Testis (tissue), 3 donors: ENCODE results near the gene GARIN3. TPM values are rescaled to one million over a fixed set of nuclear protein-coding genes. Genes with fewer than 3 reads are reported as not detected.

Experiments used
- DNase-seq: peaks from one replicate; pipeline ENCODE4 v3.0.0-alpha.2; 2019
- H3K27ac ChIP-seq, 2 donors: fragments of 200-600 bp; sonication (generic); one replicate each; pipeline ENCODE4 v1.5.1; 2019
- H3K27me3 ChIP-seq: fragments of 200-600 bp; sonication (generic); one replicate; pipeline ENCODE4 v1.5.1; 2019
- H3K36me3 ChIP-seq: fragments of 200-600 bp; sonication (generic); one replicate; pipeline ENCODE4 v1.5.1; 2017; ENCODE audit warnings: low read depth; ENCODE audit errors: missing control alignments
- H3K4me1 ChIP-seq: fragments of 200-600 bp; sonication (generic); one replicate; pipeline ENCODE4 v1.5.1; 2019
- H3K4me3 ChIP-seq, 2 donors: fragments of 200-600 bp; sonication (generic); one replicate each; pipeline ENCODE4 v1.5.1; 2017 to 2019
- H3K9me3 ChIP-seq: fragments of 200-600 bp; sonication (generic); one replicate; pipeline ENCODE4 v1.5.1; 2017
- POLR2A ChIP-seq: fragments of 450-650 bp; IDR thresholded peaks from one replicate; pipeline ENCODE4 v1.6.1; 2017; ENCODE audit warnings: antibody characterized with exemption, mild to moderate bottlenecking, moderate library complexity
- WGBS, 2 donors: methylation state at CpG; one replicate each; pipeline ENCODE4 v1.1.5; 2018; 5-methylcytosine and 5-hydroxymethylcytosine counted together
- intact Hi-C: fragments of 100-400 bp; cut with DNase I; formaldehyde crosslinking; loops from one replicate; pipeline ENCODE4 v1.15.1; 2023; ENCODE audit warnings: low total_unique reads
- polyA plus RNA-seq: library from polyadenylated mRNA; stranded (reverse); fragments of 350-450 nt; fragmentation: Illumina TruSeq; extraction: RNeasy Lipid Tissue Mini Kit (QIAGEN cat#74804); gene quantifications from one replicate; pipeline ENCODE4 v1.2.3, GENCODE V29; 2014; ENCODE audit warnings: low read depth, low replicate concordance; ENCODE audit not compliant: insufficient read depth
- total RNA-seq, 2 donors: library from RNA; depleted of rRNA; stranded (reverse); fragments of >200 nt; gene quantifications; one replicate each; pipeline ENCODE4 v1.2.3, GENCODE V29; 2016
- TF ChIP-seq, protein P1 (sequence below), 3 experiments: fragments of 450-650 bp in 2 of 3; fragments of 200-600 bp in 1 of 3; sonication (generic) in 1 of 3; IDR thresholded peaks; one replicate each; pipeline ENCODE4 v1.5.1; 2016 to 2019; ENCODE audit warnings: antibody characterized with exemption in 3 of 3, mild to moderate bottlenecking in 2 of 3, moderate library complexity in 1 of 3

Gene GARIN3
- total and polyA plus RNA-seq, 3 donors from 2014 or later: 11.5 to 45.6 (median 27.8) TPM

DNA sequence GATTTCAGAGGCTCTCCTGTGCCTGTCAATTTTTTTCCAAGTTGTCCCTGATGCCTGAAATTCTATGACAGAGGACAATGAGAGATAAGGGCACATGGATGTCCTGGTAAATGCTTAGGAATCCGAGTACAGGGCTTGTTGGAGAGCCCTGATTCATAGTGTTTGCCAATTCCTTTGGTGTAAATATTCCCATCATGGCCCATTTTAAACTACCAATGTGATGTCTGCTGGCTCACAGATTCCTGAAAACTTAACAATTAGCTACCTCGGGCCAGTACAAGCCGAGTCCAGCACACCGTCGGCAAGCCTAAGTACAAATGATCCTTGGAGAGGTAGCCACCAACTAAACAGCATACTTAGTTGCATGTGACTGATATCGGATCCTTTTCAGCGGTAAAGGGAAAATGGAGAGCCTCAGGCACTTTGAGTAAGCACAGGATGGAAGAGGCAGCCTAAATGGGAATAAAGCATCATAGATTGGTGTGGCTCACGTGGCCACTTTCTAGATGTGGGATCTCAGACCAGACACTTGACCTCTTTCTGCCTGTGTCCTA, 18.1 kb upstream of the GARIN3 start:
- Histone ChIP-seq H3K27ac (no peak overlapping the region), H3K4me3 (no peak overlapping the region), H3K9me3 (no peaks in the 10 kb centered on the region), H3K36me3 (no peaks in the 10 kb centered on the region), H3K27me3 (no peaks in the 10 kb centered on the region), H3K4me1 (no peaks in the 10 kb centered on the region)
- 75 to 91% methylated on average over 8 of the region's 8 CpGs for whole genome bisulfite sequencing, 2 donors
- TF ChIP-seq POLR2A: no peak
- TF ChIP-seq, protein P1, sequence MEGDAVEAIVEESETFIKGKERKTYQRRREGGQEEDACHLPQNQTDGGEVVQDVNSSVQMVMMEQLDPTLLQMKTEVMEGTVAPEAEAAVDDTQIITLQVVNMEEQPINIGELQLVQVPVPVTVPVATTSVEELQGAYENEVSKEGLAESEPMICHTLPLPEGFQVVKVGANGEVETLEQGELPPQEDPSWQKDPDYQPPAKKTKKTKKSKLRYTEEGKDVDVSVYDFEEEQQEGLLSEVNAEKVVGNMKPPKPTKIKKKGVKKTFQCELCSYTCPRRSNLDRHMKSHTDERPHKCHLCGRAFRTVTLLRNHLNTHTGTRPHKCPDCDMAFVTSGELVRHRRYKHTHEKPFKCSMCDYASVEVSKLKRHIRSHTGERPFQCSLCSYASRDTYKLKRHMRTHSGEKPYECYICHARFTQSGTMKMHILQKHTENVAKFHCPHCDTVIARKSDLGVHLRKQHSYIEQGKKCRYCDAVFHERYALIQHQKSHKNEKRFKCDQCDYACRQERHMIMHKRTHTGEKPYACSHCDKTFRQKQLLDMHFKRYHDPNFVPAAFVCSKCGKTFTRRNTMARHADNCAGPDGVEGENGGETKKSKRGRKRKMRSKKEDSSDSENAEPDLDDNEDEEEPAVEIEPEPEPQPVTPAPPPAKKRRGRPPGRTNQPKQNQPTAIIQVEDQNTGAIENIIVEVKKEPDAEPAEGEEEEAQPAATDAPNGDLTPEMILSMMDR (IDR thresholded peaks at IDR 0.05): no peak
- intact Hi-C loops: no loop called here
- no peak for DNase-seq

DNA sequence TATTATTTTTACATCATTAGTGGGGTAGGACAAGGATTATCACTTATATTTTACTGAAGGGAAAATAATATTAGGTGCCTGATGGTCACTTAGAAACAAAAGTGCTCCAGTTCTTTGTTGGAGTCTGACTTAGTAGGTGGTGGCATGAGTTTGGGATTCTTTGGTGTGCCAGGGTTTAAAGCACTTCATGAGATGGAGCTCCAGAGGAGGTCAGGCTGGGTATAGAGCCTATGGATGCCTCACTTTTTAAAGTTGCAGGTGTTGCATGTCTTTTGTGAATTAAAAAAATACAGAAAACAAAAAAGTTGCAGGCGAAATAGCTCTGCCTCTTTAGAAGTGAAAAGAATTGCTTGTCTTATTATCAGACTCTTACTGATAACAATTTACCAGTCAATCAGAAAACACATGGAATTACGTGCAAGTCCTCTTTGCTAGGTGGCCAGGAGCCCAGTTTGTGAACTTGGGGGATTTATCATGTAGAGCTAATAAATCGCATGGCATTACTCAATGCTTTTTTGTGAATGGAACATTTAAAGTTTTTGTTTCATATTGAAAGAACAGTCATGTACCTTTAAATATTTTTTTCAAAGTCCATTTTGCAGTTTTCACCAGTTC, 16.2 kb upstream of the GARIN3 start:
- H3K36me3 ChIP-seq: no peaks in the 10 kb centered on the region
- H3K27ac ChIP-seq: no peak overlapping the region
- no peak for TF ChIP-seq POLR2A
- H3K4me1 ChIP-seq: no peaks in the 10 kb centered on the region
- no peaks in the 10 kb centered on the region for H3K27me3 ChIP-seq
- no peak for DNase-seq
- WGBS, 2 donors: 74 to 76% methylated on average over 3 of the region's 3 CpGs
- no peaks in the 10 kb centered on the region for H3K9me3 ChIP-seq
- intact Hi-C loops: no loop called here
- no peak overlapping the region for H3K4me3 ChIP-seq

DNA sequence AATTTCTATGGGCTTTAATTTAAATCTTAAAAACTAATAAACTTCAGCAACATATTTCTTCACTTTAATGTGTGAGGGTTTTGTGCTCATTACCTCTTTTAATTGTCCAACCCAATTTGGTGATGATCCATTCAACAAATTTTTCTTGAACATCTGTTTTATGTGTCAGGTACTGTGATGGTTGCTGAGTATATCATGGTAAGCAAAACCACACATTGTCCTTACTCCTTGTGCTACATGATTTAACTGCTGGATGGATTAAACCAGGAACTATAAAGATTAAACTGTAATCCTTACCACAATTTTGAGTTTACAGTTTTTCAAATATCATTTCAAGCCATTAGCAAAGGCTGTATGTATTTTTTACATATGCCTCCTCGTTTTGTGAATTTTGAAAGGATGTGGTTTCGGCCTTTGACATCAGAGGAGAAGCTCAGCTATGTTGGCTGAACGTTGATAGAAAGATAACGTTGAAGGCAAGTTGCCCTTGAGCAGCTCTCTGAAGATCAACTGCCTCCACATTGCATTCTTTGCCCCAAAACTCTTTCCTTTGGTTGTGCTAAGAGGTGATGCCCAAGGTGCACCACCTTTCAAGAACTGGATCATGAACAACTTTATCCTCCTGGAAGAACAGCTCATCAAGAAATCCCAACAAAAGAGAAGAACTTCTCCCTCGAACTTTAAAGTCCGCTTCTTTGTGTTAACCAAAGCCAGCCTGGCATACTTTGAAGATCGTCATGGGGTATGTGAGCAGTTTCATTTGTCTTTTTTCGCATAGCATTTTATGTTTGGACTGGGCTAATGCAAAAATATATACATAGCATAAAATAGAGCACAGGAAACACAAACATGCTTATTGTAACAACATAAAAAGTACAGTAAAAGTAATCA, 14.6 kb upstream of the GARIN3 start, which contains the start of gene ITK:
Gene ITK, plus strand, starts transcription at position 467 of the 891 bp plus-strand sequence. Its CDS starts 138 bp downstream, at position 605.
- no peaks in the 10 kb centered on the region for H3K4me1 ChIP-seq
- H3K9me3 ChIP-seq: no peaks in the 10 kb centered on the region
- DNase-seq: no peak
- TF ChIP-seq, protein P1 (IDR thresholded peaks at IDR 0.05): no peak
- no peak for TF ChIP-seq POLR2A
- 73 to 85% methylated on average over 8 of the region's 8 CpGs for WGBS, 2 donors
- H3K27ac ChIP-seq: no peak within 1 kb of the TSS
- H3K4me3 ChIP-seq: no peak within 1 kb of the TSS
- no peaks in the 10 kb centered on the region for H3K27me3 ChIP-seq
- H3K36me3 ChIP-seq: no peaks in the 10 kb centered on the region
- intact Hi-C loops: no loop called here

DNA sequence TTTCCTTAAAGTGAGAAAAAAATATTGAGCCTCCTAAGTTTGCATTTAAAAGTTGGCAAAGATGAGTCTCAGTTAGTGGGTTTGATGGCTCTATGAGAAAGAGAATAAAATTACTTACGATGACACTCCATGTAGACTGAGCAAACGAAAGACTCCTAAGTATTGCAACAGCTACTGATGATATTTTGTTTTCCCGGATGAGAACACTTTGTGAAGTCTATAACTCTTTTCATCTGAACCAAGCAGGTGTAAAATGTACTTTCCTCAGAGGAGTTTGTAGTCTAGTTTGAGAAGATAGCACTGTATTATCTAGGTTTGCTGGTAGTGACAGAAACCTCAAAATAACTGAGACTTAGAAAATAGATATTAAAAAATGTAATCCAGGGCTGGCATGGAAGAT, 12.9 kb upstream of the GARIN3 start:
- 72 to 85% methylated on average over 3 of the region's 3 CpGs for WGBS, 2 donors
- H3K27me3 ChIP-seq: no peaks in the 10 kb centered on the region

More for the DNA sequence above, 12.9 kb upstream of the GARIN3 start:
- Histone ChIP-seq H3K36me3 (no peaks in the 10 kb centered on the region), H3K27ac (no peak overlapping the region), H3K4me1 (no peaks in the 10 kb centered on the region), H3K9me3 (no peaks in the 10 kb centered on the region), H3K4me3 (no peak overlapping the region)
- intact Hi-C loops: no loop called here
- DNase-seq: no peak
- TF ChIP-seq, protein P1 (IDR thresholded peaks at IDR 0.05): no peak
- TF ChIP-seq POLR2A: no peak
